Measurements from ENCODE around the gene CLNK.

The CLNK gene

GRCh38 chr4:10456595-10457254 is 227.8 kb downstream of the CLNK start:
- TF ChIP-seq, protein P1, sequence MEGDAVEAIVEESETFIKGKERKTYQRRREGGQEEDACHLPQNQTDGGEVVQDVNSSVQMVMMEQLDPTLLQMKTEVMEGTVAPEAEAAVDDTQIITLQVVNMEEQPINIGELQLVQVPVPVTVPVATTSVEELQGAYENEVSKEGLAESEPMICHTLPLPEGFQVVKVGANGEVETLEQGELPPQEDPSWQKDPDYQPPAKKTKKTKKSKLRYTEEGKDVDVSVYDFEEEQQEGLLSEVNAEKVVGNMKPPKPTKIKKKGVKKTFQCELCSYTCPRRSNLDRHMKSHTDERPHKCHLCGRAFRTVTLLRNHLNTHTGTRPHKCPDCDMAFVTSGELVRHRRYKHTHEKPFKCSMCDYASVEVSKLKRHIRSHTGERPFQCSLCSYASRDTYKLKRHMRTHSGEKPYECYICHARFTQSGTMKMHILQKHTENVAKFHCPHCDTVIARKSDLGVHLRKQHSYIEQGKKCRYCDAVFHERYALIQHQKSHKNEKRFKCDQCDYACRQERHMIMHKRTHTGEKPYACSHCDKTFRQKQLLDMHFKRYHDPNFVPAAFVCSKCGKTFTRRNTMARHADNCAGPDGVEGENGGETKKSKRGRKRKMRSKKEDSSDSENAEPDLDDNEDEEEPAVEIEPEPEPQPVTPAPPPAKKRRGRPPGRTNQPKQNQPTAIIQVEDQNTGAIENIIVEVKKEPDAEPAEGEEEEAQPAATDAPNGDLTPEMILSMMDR (IDR thresholded peaks at IDR 0.05; ENCODE audit: low read depth, low read length) = no peak
- no peak for TF ChIP-seq EZH2phosphoT487 (IDR thresholded peaks at IDR 0.05; ENCODE audit: low read depth)
- Histone ChIP-seq H3K9me3 (ENCODE audit: insufficient read depth, low read length) (no peaks in the 10 kb centered on the region), H3K4me2 (ENCODE audit: low read length) (no peak overlapping the region), H3K9ac (ENCODE audit: low read length) (no peak overlapping the region), H4K20me1 (ENCODE audit: insufficient read depth, low read length) (no peaks in the 10 kb centered on the region), H3K79me2 (ENCODE audit: low read length) (no peaks in the 10 kb centered on the region), H3K27ac (ENCODE audit: low read length) (no peak overlapping the region), H3K36me3 (replicated peaks; ENCODE audit: low read depth, low read length) (no peaks in the 10 kb centered on the region), H3K27me3 (ENCODE audit: low read depth, low read length) (no peaks in the 10 kb centered on the region), H3K4me1 (ENCODE audit: low read length) (peaks cover 4% of the 10 kb centered on the region), H2AFZ (ENCODE audit: low read depth, low read length) (no peak overlapping the region), H3K4me3 (ENCODE audit: low read length) (no peak overlapping the region)

GRCh38 chr4:10456260-10456594 is 228.3 kb downstream of the CLNK start:
- H3K4me2 ChIP-seq (ENCODE audit: low read length) = no peak overlapping the region
- H3K9ac ChIP-seq (ENCODE audit: low read length) = no peak overlapping the region
- H3K79me2 ChIP-seq (ENCODE audit: low read length) = no peaks in the 10 kb centered on the region
- peaks cover 4% of the 10 kb centered on the region; the same call in 1 of the 2 replicates for H3K4me1 ChIP-seq (ENCODE audit: low read length)
- no peak overlapping the region for H3K4me3 ChIP-seq (ENCODE audit: low read length)
- no peak overlapping the region for H3K27ac ChIP-seq (ENCODE audit: low read length)
- no peaks in the 10 kb centered on the region for H3K36me3 ChIP-seq (replicated peaks; ENCODE audit: low read depth, low read length)
- H3K27me3 ChIP-seq (ENCODE audit: low read depth, low read length) = no peaks in the 10 kb centered on the region
- TF ChIP-seq, protein P1 (IDR thresholded peaks at IDR 0.05; ENCODE audit: low read depth, low read length) = no peak
- TF ChIP-seq EZH2phosphoT487 (IDR thresholded peaks at IDR 0.05; ENCODE audit: low read depth) = no peak
- H4K20me1 ChIP-seq (ENCODE audit: insufficient read depth, low read length) = no peaks in the 10 kb centered on the region
- no peak overlapping the region for H2AFZ ChIP-seq (ENCODE audit: low read depth, low read length)
- no peaks in the 10 kb centered on the region for H3K9me3 ChIP-seq (ENCODE audit: insufficient read depth, low read length)

GRCh38 chr4:10455133-10455532 is 229.4 kb downstream of the CLNK start:
- no peaks in the 10 kb centered on the region for H3K27me3 ChIP-seq (ENCODE audit: low read depth, low read length)
- H3K9me3 ChIP-seq (ENCODE audit: insufficient read depth, low read length) = no peaks in the 10 kb centered on the region
- H4K20me1 ChIP-seq (ENCODE audit: insufficient read depth, low read length) = no peaks in the 10 kb centered on the region
- H3K9ac ChIP-seq (ENCODE audit: low read length) = no peak overlapping the region
- H3K4me1 ChIP-seq (ENCODE audit: low read length) = no peaks in the 10 kb centered on the region
- no peak overlapping the region for H2AFZ ChIP-seq (ENCODE audit: low read depth, low read length)
- H3K4me3 ChIP-seq (ENCODE audit: low read length) = no peak overlapping the region
- no peaks in the 10 kb centered on the region for H3K36me3 ChIP-seq (replicated peaks; ENCODE audit: low read depth, low read length)
- H3K27ac ChIP-seq (ENCODE audit: low read length) = no peak overlapping the region
- TF ChIP-seq EZH2phosphoT487 (IDR thresholded peaks at IDR 0.05; ENCODE audit: low read depth) = no peak
- TF ChIP-seq, protein P1 (IDR thresholded peaks at IDR 0.05; ENCODE audit: low read depth, low read length) = no peak
- H3K79me2 ChIP-seq (ENCODE audit: low read length) = no peaks in the 10 kb centered on the region
- H3K4me2 ChIP-seq (ENCODE audit: low read length) = no peak overlapping the region

DNA sequence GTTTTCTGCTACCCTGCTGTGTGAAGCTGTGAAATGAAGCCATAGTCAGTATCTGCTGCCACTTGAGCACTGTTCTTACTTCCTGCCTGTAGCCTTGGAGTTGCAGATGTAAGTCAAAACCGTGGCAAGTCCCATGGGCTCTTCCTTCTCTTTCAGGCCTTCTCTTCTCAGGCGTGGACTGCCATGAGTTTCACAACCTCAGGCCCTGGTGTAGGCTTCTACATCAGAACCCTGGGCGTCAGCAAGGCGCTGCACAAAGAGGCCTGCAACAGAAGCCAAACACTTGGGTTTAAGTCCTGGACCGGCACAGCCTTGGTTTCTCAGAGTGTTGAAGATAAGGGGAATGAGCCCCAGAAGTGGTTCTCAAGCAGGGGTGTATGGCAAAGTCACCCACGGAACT is 229.8 kb downstream of the CLNK start:
- Histone ChIP-seq H3K4me2 (ENCODE audit: low read length) (no peak overlapping the region), H3K27ac (ENCODE audit: low read length) (no peak overlapping the region), H3K9me3 (ENCODE audit: insufficient read depth, low read length) (no peaks in the 10 kb centered on the region), H3K4me3 (ENCODE audit: low read length) (no peak overlapping the region), H3K36me3 (replicated peaks; ENCODE audit: low read depth, low read length) (no peaks in the 10 kb centered on the region), H3K9ac (ENCODE audit: low read length) (no peak overlapping the region), H2AFZ (ENCODE audit: low read depth, low read length) (no peak overlapping the region), H3K4me1 (ENCODE audit: low read length) (no peaks in the 10 kb centered on the region), H4K20me1 (ENCODE audit: insufficient read depth, low read length) (no peaks in the 10 kb centered on the region), H3K27me3 (ENCODE audit: low read depth, low read length) (no peaks in the 10 kb centered on the region), H3K79me2 (ENCODE audit: low read length) (no peaks in the 10 kb centered on the region)
- TF ChIP-seq, protein P1 (IDR thresholded peaks at IDR 0.05; ENCODE audit: low read depth, low read length) = no peak
- TF ChIP-seq EZH2phosphoT487 (IDR thresholded peaks at IDR 0.05; ENCODE audit: low read depth) = no peak

Measured in OCI-LY3 (cell line).